B cell (primary cell): ENCODE measurements around the gene ZWILCH. TPM values are rescaled to one million over a fixed set of nuclear protein-coding genes. Genes with fewer than 3 reads are reported as not detected.

ENCODE experiments used
- ATAC-seq: fragments of 200-7000 bp; cut with Tn5 transposase; one replicate; pipeline ENCODE4 v1.10.0; 2021; ENCODE audit warnings: low read depth, mild to moderate bottlenecking, moderate number of reproducible peaks, moderate library complexity
- CTCF ChIA-PET: fragments of 350-600 bp; sonication (Branson Sonifier 250); formaldehyde crosslinking; loops from one replicate; lab custom pipeline; 2021; ENCODE audit warnings: antibody characterized with exemption, inconsistent platforms; lab: Charles Lee
- POLR2A ChIA-PET: fragments of 350-600 bp; sonication (Branson Sonifier 250); formaldehyde crosslinking; loops from one replicate; lab custom pipeline; 2021; ENCODE audit warnings: antibody characterized with exemption; lab: Charles Lee
- DNase-seq: peaks from one replicate; pipeline ENCODE4 v3.0.0; 2013
- H2AFZ ChIP-seq: 2 replicates; pipeline ENCODE4 v1.6.1; 2012; ENCODE audit warnings: mild to moderate bottlenecking, low read depth, low read length; ENCODE audit not compliant: insufficient read depth, poor library complexity, severe bottlenecking
- H3K27ac ChIP-seq, 2 donors: 1 replicate in 1 of 2; 2 replicates in 1 of 2; pipeline ENCODE4 v1.5.1; 2012 to 2013; ENCODE audit warnings: low read length in 2 of 2, mild to moderate bottlenecking in 2 of 2, moderate library complexity in 1 of 2
- H3K27me3 ChIP-seq, 4 experiments: fragments of 200-600 bp in 1 of 4; sonication (generic) in 1 of 4; replicated peaks in 1 of 4; 1 replicate in 2 of 4; 2 replicates in 2 of 4; pipeline versions ENCODE4 v1.6.1 to v1.7.0; 2013 to 2016; ENCODE audit warnings: low read length in 3 of 4, mild to moderate bottlenecking in 2 of 4, mixed read lengths in 1 of 4, moderate library complexity in 1 of 4; ENCODE audit not compliant: insufficient read depth in 4 of 4, control insufficient read depth in 3 of 4; ENCODE audit errors: control extremely low read depth in 1 of 4
- H3K36me3 ChIP-seq, 2 experiments: replicated peaks in 1 of 2; 1 replicate in 1 of 2; 2 replicates in 1 of 2; pipeline versions ENCODE4 v1.6.1 to v1.7.1; 2013; ENCODE audit warnings: low read length in 1 of 2; ENCODE audit not compliant: insufficient read depth in 2 of 2, control insufficient read depth in 1 of 2; ENCODE audit errors: control extremely low read depth in 1 of 2, extremely low read depth in 1 of 2
- H3K4me1 ChIP-seq, 2 donors: fragments of 200-600 bp in 1 of 2; sonication (generic) in 1 of 2; 1 replicate in 1 of 2; 2 replicates in 1 of 2; pipeline versions ENCODE4 v1.5.1 to v1.6.1; 2013 to 2017; ENCODE audit warnings: low read length in 2 of 2; ENCODE audit not compliant: control insufficient read depth in 2 of 2, insufficient read depth in 2 of 2
- H3K4me2 ChIP-seq: replicated peaks from 2 replicates; pipeline ENCODE3; 2012; ENCODE audit warnings: mild to moderate bottlenecking, low read depth, low read length; ENCODE audit not compliant: poor library complexity, severe bottlenecking
- H3K4me3 ChIP-seq, 5 experiments: fragments of 200-600 bp in 1 of 5; sonication (generic) in 1 of 5; 1 replicate in 3 of 5; 2 replicates in 2 of 5; pipeline versions ENCODE4 v1.5.1 to v1.7.0; 2011 to 2016; ENCODE audit warnings: low read length in 4 of 5, mild to moderate bottlenecking in 4 of 5, low read depth in 2 of 5, control low read depth in 1 of 5, moderate library complexity in 1 of 5; ENCODE audit not compliant: insufficient read depth in 1 of 5; ENCODE audit errors: control extremely low read depth in 1 of 5, extremely low read depth in 1 of 5
- H3K79me2 ChIP-seq: fragments of 200-600 bp; sonication (generic); one replicate; pipeline ENCODE4 v1.6.0; 2016; ENCODE audit warnings: low read length; ENCODE audit not compliant: control insufficient read depth, insufficient read depth
- H3K9ac ChIP-seq: fragments of 200-600 bp; sonication (generic); 2 replicates; pipeline ENCODE4 v1.6.1; 2017; ENCODE audit warnings: mild to moderate bottlenecking, low read length, moderate library complexity
- H3K9me3 ChIP-seq, 3 donors: one replicate each; pipeline versions ENCODE4 v1.6.1 to v1.7.1; 2013; ENCODE audit warnings: low read length in 2 of 3; ENCODE audit not compliant: control insufficient read depth in 2 of 3, insufficient read depth in 1 of 3; ENCODE audit errors: control extremely low read depth in 1 of 3
- H4K20me1 ChIP-seq: 2 replicates; pipeline ENCODE4 v1.6.0; 2012; ENCODE audit warnings: mild to moderate bottlenecking, low read length; ENCODE audit not compliant: insufficient read depth, control insufficient read depth, poor library complexity, severe bottlenecking
- H3K27ac Mint-ChIP-seq: one replicate; pipeline ENCODE4 v1.8.0; 2021; ENCODE audit warnings: mixed read lengths
- H3K27me3 Mint-ChIP-seq: one replicate; pipeline ENCODE4 v1.8.0; 2021; ENCODE audit warnings: mixed read lengths
- H3K4me1 Mint-ChIP-seq: one replicate; pipeline ENCODE4 v1.8.0; 2021; ENCODE audit warnings: mixed read lengths
- H3K4me3 Mint-ChIP-seq: one replicate; pipeline ENCODE4 v1.8.0; 2021; ENCODE audit warnings: mixed read lengths
- H3K9me3 Mint-ChIP-seq: one replicate; pipeline ENCODE4 v1.8.0; 2022; ENCODE audit warnings: mixed read lengths; ENCODE audit not compliant: insufficient read depth
- CTCF ChIP-seq: fragments of 200-600 bp; IDR thresholded peaks from one replicate; pipeline ENCODE4 v1.8.0; 2022; ENCODE audit warnings: antibody characterized with exemption, mild to moderate bottlenecking
- EZH2 ChIP-seq: IDR thresholded peaks from 2 replicates; pipeline ENCODE4 v1.6.1; 2012; ENCODE audit warnings: borderline replicate concordance, low read depth, mild to moderate bottlenecking, moderate library complexity, low read length; ENCODE audit not compliant: insufficient read depth, poor library complexity, severe bottlenecking
- WGBS: methylation state at CpG from one replicate; pipeline ENCODE4 v1.1.5; 2013; ENCODE audit warnings: missing lambda C conversion rate; ENCODE audit not compliant: insufficient coverage; 5-methylcytosine and 5-hydroxymethylcytosine counted together
- intact Hi-C: fragments of 100-400 bp; cut with micrococcal nuclease; formaldehyde crosslinking; loops from one replicate; pipeline ENCODE4 v1.10.0; 2022
- polyA plus RNA-seq: library from polyadenylated mRNA; depleted of rRNA; stranded (reverse); fragments of >200 nt; gene quantifications from 2 replicates; pipeline ENCODE4 v1.2.3, GENCODE V29; 2012
- total RNA-seq, 2 donors: library from RNA; stranded (reverse); fragments of 120-200 nt in 1 of 2; gene quantifications; 1 replicate in 1 of 2; 2 replicates in 1 of 2; pipeline versions ENCODE4 v1.2.3 to v1.2.4, GENCODE V29; 2013 to 2022

Gene ZWILCH
- total and polyA plus RNA-seq, 2 donors (not counting 1 experiment from before 2014, with no cell fraction given), result 2.8 to 11.3 TPM

GRCh38 chr15:66574596-66574950 is 69.4 kb downstream of the ZWILCH start:
- Histone ChIP-seq H3K4me3 (no peak overlapping the region), H3K27ac (no peak overlapping the region), H3K79me2 (no peaks in the 10 kb centered on the region), H3K27me3 (no peaks in the 10 kb centered on the region), H3K9me3 (no peaks in the 10 kb centered on the region), H3K36me3 (no peaks in the 10 kb centered on the region), H3K4me1 (no peaks in the 10 kb centered on the region), H4K20me1 (no peaks in the 10 kb centered on the region), H3K9ac (no peak overlapping the region), H3K4me2 (no peak overlapping the region), H2AFZ (no peak overlapping the region)
- H3K9me3 Mint-ChIP-seq, result no peaks in the 10 kb centered on the region
- H3K27me3 Mint-ChIP-seq, result no peaks in the 10 kb centered on the region
- ATAC-seq (no peak), DNase-seq (no peak)
- WGBS, result no CpG with 5 or more reads among the region's 2 CpGs
- no peak overlapping the region for H3K27ac Mint-ChIP-seq
- peaks cover 3% of the 10 kb centered on the region for H3K4me1 Mint-ChIP-seq
- POLR2A ChIA-PET, result no interaction called here
- no peak overlapping the region for H3K4me3 Mint-ChIP-seq
- intact Hi-C loops, result no loop called here
- TF ChIP-seq CTCF, result no peak
- no peak for TF ChIP-seq EZH2
- CTCF ChIA-PET, result no interaction called here

DNA sequence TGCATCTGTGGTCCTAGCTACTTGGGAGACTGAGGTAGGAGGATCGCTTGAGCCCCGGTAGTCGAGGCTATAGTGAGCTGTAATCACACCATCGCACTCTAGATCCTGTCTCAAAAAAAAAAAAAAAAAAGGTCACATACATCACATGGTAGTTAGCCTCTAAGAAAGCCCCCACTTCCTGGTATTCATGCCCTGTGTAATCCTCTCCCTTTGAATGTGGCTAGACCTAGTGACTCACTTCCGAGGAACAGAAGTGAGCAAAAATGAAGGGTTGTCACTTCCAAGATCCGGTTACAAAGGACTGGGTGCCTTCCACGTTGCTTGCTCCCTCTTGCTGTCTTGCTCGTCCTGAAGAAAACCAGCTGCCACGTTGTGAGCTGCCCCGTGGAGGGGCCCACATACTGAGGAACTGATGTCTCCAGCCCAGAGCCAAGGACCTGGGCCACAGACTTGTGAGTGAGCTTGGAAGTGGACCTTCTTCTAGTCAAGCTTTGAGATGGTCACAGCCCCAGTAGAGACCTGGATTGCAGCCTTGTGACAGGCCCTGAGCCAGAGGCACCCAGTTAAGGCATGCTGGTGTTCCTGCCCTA is 73.3 kb downstream of the ZWILCH start:
- no peak overlapping the region for H3K4me2 ChIP-seq
- no peak for ATAC-seq
- H4K20me1 ChIP-seq, result no peaks in the 10 kb centered on the region
- Mint-ChIP-seq H3K4me1 (peaks cover 3% of the 10 kb centered on the region), H3K4me3 (no peak overlapping the region), H3K27me3 (no peaks in the 10 kb centered on the region), H3K27ac (no peak overlapping the region), H3K9me3 (no peaks in the 10 kb centered on the region)
- H3K79me2 ChIP-seq, result no peaks in the 10 kb centered on the region
- DNase-seq, result no peak
- WGBS, result 86% methylated on average over 6 of the region's 10 CpGs
- no peak for TF ChIP-seq CTCF
- ChIA-PET POLR2A (no interaction called here), CTCF (no interaction called here)
- H3K27me3 ChIP-seq, result no peaks in the 10 kb centered on the region
- no peak overlapping the region for H3K9ac ChIP-seq
- intact Hi-C loops, result no loop called here
- no peak overlapping the region for H3K4me3 ChIP-seq
- no peaks in the 10 kb centered on the region for H3K4me1 ChIP-seq
- no peaks in the 10 kb centered on the region for H3K9me3 ChIP-seq
- H3K27ac ChIP-seq, result no peak overlapping the region
- no peak overlapping the region for H2AFZ ChIP-seq
- H3K36me3 ChIP-seq, result no peaks in the 10 kb centered on the region
